VCaP (cell line): ENCODE results near the gene RIPK3.

Source experiments
- H3K27ac ChIP-seq: fragments of 450-650 bp; 2 replicates; pipeline ENCODE4 v1.5.1; 2017
- TF ChIP-seq, protein P1 (sequence below): fragments of 450-650 bp; conservative IDR thresholded peaks from 2 replicates; pipeline ENCODE4 v1.5.1; 2017; ENCODE audit warnings: mild to moderate bottlenecking, moderate library complexity

Gene RIPK3

DNA sequence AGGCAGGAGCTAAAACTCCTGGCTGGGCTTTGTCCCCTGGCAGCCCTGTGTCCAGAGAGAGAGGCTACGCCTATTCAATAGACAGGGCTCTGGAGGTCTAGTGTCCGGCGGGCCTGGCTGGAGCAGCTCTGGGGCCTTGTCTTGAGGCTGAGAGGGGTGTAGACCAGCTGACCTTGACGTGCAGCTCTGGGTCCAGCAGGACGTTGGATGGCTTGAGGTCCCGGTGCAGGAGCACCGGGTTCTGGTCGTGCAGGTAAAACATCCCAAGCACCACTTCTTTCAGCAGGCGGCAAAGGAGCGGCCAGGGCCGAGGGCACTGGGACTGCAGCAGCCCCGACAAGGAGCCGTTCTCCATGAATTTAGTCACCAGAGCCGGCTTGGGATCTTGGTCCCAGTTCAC lies 948 bp downstream of the RIPK3 start:
- H3K27ac ChIP-seq: no peak overlapping the region
- TF ChIP-seq, protein P1, sequence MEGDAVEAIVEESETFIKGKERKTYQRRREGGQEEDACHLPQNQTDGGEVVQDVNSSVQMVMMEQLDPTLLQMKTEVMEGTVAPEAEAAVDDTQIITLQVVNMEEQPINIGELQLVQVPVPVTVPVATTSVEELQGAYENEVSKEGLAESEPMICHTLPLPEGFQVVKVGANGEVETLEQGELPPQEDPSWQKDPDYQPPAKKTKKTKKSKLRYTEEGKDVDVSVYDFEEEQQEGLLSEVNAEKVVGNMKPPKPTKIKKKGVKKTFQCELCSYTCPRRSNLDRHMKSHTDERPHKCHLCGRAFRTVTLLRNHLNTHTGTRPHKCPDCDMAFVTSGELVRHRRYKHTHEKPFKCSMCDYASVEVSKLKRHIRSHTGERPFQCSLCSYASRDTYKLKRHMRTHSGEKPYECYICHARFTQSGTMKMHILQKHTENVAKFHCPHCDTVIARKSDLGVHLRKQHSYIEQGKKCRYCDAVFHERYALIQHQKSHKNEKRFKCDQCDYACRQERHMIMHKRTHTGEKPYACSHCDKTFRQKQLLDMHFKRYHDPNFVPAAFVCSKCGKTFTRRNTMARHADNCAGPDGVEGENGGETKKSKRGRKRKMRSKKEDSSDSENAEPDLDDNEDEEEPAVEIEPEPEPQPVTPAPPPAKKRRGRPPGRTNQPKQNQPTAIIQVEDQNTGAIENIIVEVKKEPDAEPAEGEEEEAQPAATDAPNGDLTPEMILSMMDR: no peak

DNA sequence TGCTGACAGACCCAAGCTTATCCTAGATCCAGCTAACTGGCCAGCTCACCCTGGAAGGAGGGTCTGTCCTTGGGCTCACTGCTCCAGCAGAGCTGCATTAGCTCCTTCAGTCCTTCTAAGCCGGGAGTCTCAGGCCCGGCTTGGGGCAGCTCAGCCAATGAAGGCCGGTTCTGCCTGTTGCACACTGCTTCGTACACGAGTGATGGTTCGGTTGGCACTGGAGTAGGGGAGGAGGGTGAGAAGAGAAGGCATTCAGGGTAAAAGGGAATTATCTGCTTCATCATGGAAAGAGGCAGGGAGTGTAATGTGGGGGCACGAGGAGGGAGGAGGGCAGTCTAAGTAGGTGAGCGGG lies 2.0 kb downstream of the RIPK3 start:
- TF ChIP-seq, protein P1: no peak
- H3K27ac ChIP-seq: no peak overlapping the region

DNA sequence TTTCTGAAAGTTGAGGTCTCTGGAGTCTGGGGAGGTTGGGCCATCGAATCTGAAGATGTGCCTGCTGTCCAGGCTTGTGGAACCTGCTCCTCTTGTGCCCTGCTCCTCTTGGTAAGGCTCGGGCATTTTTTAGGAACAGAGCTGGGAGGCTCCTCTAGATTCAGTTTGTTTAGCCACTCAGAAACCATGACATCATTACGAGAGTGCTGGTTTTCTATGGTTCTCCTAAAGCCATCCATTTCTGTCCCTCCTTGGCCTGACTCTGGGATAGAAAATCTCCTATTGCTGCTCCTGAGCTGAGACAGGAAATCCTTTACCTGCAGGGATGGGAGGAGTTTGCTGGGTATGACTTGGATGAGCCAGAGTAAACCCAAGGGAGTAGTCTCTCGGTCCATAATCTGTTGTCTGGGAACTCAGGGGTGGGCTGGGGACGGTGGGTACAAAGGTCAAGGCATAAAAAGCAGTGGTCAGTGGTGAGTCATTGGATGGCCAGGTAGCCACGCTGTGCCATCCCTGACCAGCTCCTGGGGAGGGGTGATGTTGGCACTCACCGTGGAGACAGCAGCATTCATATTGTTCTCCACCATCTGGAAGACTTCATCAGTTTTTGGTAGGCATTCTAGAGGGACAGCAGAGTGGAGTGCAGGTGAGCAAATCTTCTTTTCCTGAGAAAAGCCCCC lies 2.5 kb downstream of the RIPK3 start:
- H3K27ac ChIP-seq: no peak overlapping the region
- TF ChIP-seq, protein P1: no peak

DNA sequence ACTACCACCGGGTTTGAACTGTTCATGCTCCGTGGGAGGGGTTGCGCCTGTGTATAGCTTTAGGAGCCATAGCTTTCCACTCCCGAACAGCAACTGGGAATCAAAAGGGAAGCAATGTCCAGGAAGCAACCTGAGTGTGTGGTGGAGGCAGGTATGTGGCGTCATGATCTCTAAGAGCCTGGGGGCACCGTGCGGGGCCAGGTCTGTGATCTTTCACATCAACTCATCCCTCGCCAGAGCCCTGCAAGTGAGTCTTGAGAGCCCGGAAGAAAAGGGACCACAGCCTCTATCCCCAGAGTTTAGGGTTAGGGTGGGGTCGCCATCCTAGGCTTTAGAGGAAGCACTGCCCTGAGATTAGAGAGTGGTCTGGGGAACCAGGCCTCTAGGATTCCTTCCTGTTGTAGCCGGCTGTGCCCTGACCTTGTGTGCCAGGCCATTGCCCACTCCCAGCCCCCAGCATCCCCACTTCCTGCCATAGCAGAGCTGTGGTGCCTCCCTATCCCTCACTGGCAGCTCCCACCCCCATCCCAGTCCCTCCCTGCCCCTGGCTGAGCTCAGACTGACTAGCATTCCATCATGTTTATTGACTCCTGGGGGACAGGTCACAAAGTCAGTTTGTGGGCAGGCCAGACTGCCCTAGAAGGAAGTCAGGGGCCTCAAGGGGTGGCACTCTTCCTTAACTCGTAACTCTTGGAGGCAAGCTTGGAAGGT lies 4.2 kb downstream of the RIPK3 start:
- TF ChIP-seq, protein P1: no peak
- no peak overlapping the region for H3K27ac ChIP-seq

DNA sequence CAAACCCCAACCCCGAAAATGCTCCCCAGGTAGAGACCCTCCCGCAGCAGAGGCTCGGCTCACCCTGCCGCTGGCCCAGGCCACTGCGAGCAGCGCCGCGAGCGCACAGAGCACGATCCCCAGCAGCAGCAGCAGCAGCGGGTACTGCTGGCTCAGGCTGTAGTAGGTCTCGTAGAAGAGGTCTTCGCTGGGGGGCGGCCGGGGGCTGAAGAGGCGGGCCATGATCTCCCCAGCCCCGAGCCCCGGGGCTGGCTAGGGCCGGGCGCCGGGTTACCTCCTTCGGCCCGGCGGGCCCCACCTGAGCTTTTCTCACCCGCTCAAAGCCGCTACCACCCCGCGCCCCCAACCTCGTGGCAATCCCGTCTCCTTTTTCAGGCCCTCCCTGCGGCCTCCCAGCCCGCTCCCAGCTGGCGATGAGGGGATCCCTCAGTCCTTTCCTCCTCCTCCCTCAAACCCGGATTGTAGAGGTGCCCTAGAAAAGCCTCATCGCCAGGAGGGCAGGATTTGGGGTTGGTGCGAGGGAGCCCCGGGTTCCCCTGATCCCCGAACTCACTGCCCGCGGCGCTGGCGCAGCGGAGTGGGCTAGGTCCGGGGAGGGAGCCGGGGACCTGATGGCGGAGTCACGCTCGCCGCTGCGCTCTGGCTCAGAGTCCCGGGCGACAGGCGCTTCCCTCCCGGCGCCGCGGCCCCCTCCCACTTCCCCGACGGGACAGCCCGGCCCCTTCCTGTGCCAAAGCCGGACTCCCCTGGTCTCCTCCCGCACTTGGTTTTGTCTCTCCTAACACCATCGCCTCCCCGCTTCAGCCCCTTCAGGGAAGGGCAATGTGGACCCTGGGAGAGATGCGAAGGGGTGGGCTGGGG lies 5.1 kb downstream of the RIPK3 start, which contains the start of gene ADCY4:
ADCY4 (minus strand) TSS at position 641 of the 861 bp plus-strand sequence; CDS start at position 222, 419 bp downstream.
- TF ChIP-seq, protein P1: no peak

DNA sequence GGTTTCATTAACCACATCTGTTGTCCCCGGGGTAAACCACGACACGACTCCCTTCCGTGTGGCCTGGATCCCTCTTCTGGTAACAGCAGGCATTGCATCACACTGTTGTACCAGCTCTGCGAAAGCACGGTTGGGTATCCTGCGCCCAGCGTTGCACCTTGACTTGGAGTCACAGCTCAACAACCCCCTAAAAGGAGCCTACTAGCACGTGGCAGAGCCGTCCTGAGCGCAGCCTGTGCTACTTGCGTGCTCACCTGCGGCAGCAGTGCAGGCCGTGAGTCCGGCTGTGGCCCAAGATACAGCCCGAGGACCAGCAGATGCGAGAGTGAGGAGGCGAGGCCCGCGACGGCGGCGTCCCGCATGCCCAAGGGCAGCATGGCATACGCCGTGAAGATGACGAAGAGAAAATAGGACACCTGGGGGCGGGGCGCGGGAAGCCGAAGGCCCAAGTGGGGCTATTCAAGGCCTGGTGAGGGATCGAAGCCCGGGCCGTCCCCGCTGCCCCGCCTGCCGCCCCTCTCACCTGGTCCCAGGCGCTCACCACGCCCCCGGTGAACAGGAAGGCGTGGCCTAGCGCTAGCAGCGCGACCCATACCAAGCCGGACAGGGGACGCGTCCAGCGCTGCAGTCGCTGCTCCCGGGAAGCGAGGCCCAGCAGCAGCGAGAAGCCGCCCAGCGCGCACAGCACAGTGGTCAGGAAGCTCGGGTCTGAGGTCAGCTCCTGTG lies 7.4 kb downstream of the RIPK3 start:
- H3K27ac ChIP-seq: no peak overlapping the region
- TF ChIP-seq, protein P1: peak; percentile 67

More for the DNA sequence above, 5.1 kb downstream of the RIPK3 start, which contains the start of gene ADCY4:
- no peak within 1 kb of the TSS for H3K27ac ChIP-seq
